ENCODE data around the gene HEMGN. TPM values are rescaled to one million over a fixed set of nuclear protein-coding genes. Genes with fewer than 3 reads are reported as not detected.
"Not testable (repeated sequence)": the region's sequence is repeated elsewhere in the genome, so short reads cannot be mapped to it uniquely, and the experiment has no call there.

The HEMGN gene
- total RNA-seq, 1 experiment from 2014 or later: not detected

- intact Hi-C loops (cut with micrococcal nuclease; ENCODE audit: unreplicated experiment): no loop called here
- DNase-seq: no peak
- ChIA-PET CTCF (no interaction called here), POLR2A (interaction anchor here (0.6 kb wide), 1 partner anchor 56 kb away, joined by 11 read pairs; no protein-coding TSS in a partner anchor)
- no peak for TF ChIP-seq CTCF (IDR thresholded peaks at IDR 0.05; ENCODE audit: insufficient read depth in 1 of 2, low read depth in 1 of 2, low read length in 1 of 2, severe bottlenecking in 1 of 2, unreplicated experiment in 1 of 2)
- no peaks in the 10 kb centered on the region for H3K27me3 ChIP-seq (replicated peaks; ENCODE audit: control insufficient read depth, insufficient read depth, low read length)
- H3K27ac Mint-ChIP-seq (ENCODE audit: unreplicated experiment): no peak overlapping the region
- peaks cover 10% of the 10 kb centered on the region for H3K36me3 Mint-ChIP-seq (ENCODE audit: insufficient read depth, unreplicated experiment)
- no peaks in the 10 kb centered on the region for H3K4me1 ChIP-seq
- H3K36me3 ChIP-seq (ENCODE audit: control insufficient read depth, insufficient read depth, low read length): no peaks in the 10 kb centered on the region
- peaks cover 9% of the 10 kb centered on the region for H3K9me3 Mint-ChIP-seq (ENCODE audit: unreplicated experiment)
- H3K27me3 Mint-ChIP-seq (ENCODE audit: insufficient read depth, unreplicated experiment): peaks cover 3% of the 10 kb centered on the region
- no peak overlapping the region for H3K4me3 ChIP-seq (ENCODE audit: low read depth, low read length)
- no TSS peak for BruUV-seq (replicated peaks)
- peaks cover 16% of the 10 kb centered on the region for H3K4me1 Mint-ChIP-seq (ENCODE audit: low read depth, unreplicated experiment)
- H3K9me3 ChIP-seq: no peaks in the 10 kb centered on the region
- H3K4me3 Mint-ChIP-seq (ENCODE audit: unreplicated experiment): no peak overlapping the region
Observed at GRCh38 chr9:97978371-97979130, 40.6 kb upstream of the HEMGN start.

GRCh38 chr9:97976633-97977032 lies 38.7 kb upstream of the HEMGN start:
- not testable (repeated sequence) for H3K27me3 Mint-ChIP-seq (ENCODE audit: insufficient read depth, unreplicated experiment)

GRCh38 chr9:97975376-97975775 lies 37.4 kb upstream of the HEMGN start:
- CTCF ChIA-PET: no interaction called here

More at GRCh38 chr9:97976633-97977032, 38.7 kb upstream of the HEMGN start:
- H3K36me3 Mint-ChIP-seq (ENCODE audit: insufficient read depth, unreplicated experiment); DNase-seq; H3K36me3 ChIP-seq (ENCODE audit: control insufficient read depth, insufficient read depth, low read length); BruUV-seq (replicated peaks); intact Hi-C loops (cut with micrococcal nuclease; ENCODE audit: unreplicated experiment); H3K27ac Mint-ChIP-seq (ENCODE audit: unreplicated experiment); POLR2A ChIA-PET; CTCF ChIA-PET; H3K27me3 ChIP-seq (replicated peaks; ENCODE audit: control insufficient read depth, insufficient read depth, low read length); H3K9me3 ChIP-seq; H3K4me1 ChIP-seq; H3K9me3 Mint-ChIP-seq (ENCODE audit: unreplicated experiment); H3K4me3 ChIP-seq (ENCODE audit: low read depth, low read length); H3K4me1 Mint-ChIP-seq (ENCODE audit: low read depth, unreplicated experiment); H3K4me3 Mint-ChIP-seq (ENCODE audit: unreplicated experiment): not testable (repeated sequence)

More at GRCh38 chr9:97975376-97975775, 37.4 kb upstream of the HEMGN start:
- no peaks in the 10 kb centered on the region for H3K36me3 ChIP-seq (ENCODE audit: control insufficient read depth, insufficient read depth, low read length)
- no TSS peak for BruUV-seq (replicated peaks)
- no peak for DNase-seq
- H3K4me3 ChIP-seq (ENCODE audit: low read depth, low read length): no peak overlapping the region
- no peaks in the 10 kb centered on the region for H3K9me3 ChIP-seq
- Mint-ChIP-seq H3K27ac (ENCODE audit: unreplicated experiment) (no peak overlapping the region), H3K36me3 (ENCODE audit: insufficient read depth, unreplicated experiment) (no peaks in the 10 kb centered on the region), H3K4me1 (ENCODE audit: low read depth, unreplicated experiment) (no peaks in the 10 kb centered on the region), H3K9me3 (ENCODE audit: unreplicated experiment) (peaks cover 9% of the 10 kb centered on the region), H3K4me3 (ENCODE audit: unreplicated experiment) (no peak overlapping the region), H3K27me3 (ENCODE audit: insufficient read depth, unreplicated experiment) (peaks cover 7% of the 10 kb centered on the region)
- H3K27me3 ChIP-seq (replicated peaks; ENCODE audit: control insufficient read depth, insufficient read depth, low read length): no peaks in the 10 kb centered on the region
- POLR2A ChIA-PET: no interaction called here
- no peaks in the 10 kb centered on the region for H3K4me1 ChIP-seq
- intact Hi-C loops (cut with micrococcal nuclease; ENCODE audit: unreplicated experiment): no loop called here
- TF ChIP-seq CTCF (IDR thresholded peaks at IDR 0.05; ENCODE audit: insufficient read depth in 1 of 2, low read depth in 1 of 2, low read length in 1 of 2, severe bottlenecking in 1 of 2, unreplicated experiment in 1 of 2): no peak

Data from Caco-2 (cell line).